Lower leg skin (tissue), 3 donors: ENCODE data around the gene ENDOU.

Experiments used
- POLR2A ChIP-seq, 2 donors: fragments of 450-650 bp; IDR thresholded peaks; one replicate each; pipeline ENCODE4 v1.6.1; 2016 to 2017; ENCODE audit warnings: antibody characterized with exemption in 2 of 2, mild to moderate bottlenecking in 1 of 2, moderate library complexity in 1 of 2
- TF ChIP-seq, protein P1 (sequence below), 3 donors: fragments of 450-650 bp; IDR thresholded peaks; one replicate each; pipeline ENCODE4 v1.5.1; 2016; ENCODE audit warnings: antibody characterized with exemption in 3 of 3, mild to moderate bottlenecking in 3 of 3, moderate library complexity in 2 of 3

GRCh38 chr12:47707355-47707754 is 17.9 kb downstream of the ENDOU start:
- TF ChIP-seq, protein P1, sequence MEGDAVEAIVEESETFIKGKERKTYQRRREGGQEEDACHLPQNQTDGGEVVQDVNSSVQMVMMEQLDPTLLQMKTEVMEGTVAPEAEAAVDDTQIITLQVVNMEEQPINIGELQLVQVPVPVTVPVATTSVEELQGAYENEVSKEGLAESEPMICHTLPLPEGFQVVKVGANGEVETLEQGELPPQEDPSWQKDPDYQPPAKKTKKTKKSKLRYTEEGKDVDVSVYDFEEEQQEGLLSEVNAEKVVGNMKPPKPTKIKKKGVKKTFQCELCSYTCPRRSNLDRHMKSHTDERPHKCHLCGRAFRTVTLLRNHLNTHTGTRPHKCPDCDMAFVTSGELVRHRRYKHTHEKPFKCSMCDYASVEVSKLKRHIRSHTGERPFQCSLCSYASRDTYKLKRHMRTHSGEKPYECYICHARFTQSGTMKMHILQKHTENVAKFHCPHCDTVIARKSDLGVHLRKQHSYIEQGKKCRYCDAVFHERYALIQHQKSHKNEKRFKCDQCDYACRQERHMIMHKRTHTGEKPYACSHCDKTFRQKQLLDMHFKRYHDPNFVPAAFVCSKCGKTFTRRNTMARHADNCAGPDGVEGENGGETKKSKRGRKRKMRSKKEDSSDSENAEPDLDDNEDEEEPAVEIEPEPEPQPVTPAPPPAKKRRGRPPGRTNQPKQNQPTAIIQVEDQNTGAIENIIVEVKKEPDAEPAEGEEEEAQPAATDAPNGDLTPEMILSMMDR (IDR thresholded peaks at IDR 0.05), result no peak
- TF ChIP-seq POLR2A (IDR thresholded peaks at IDR 0.05), result no peak
